ENCODE measurements around the gene FHAD1.

- TF ChIP-seq, protein P1, sequence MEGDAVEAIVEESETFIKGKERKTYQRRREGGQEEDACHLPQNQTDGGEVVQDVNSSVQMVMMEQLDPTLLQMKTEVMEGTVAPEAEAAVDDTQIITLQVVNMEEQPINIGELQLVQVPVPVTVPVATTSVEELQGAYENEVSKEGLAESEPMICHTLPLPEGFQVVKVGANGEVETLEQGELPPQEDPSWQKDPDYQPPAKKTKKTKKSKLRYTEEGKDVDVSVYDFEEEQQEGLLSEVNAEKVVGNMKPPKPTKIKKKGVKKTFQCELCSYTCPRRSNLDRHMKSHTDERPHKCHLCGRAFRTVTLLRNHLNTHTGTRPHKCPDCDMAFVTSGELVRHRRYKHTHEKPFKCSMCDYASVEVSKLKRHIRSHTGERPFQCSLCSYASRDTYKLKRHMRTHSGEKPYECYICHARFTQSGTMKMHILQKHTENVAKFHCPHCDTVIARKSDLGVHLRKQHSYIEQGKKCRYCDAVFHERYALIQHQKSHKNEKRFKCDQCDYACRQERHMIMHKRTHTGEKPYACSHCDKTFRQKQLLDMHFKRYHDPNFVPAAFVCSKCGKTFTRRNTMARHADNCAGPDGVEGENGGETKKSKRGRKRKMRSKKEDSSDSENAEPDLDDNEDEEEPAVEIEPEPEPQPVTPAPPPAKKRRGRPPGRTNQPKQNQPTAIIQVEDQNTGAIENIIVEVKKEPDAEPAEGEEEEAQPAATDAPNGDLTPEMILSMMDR (IDR thresholded peaks at IDR 0.05; ENCODE audit: low read depth, low read length, poor library complexity, severe bottlenecking), result no peak
- no peak for TF ChIP-seq EZH2phosphoT487 (IDR thresholded peaks at IDR 0.05; ENCODE audit: borderline replicate concordance, low read length)
Observed at GRCh38 chr1:15233689-15234088, 13.3 kb upstream of the FHAD1 start.
